Stimulated activated CD4-positive, alpha-beta T cell treated with anti-CD3 and anti-CD28 coated beads, Interleukin-15, amount 100 ng/mL, for 48 hours (primary cell): ENCODE measurements around the gene IRX6.

ENCODE experiments used
- DNase-seq, 2 donors: peaks; one replicate each; pipeline ENCODE4 v3.0.0-alpha.2; 2020; ENCODE audit warnings: low read depth in 2 of 2

Gene IRX6

DNA sequence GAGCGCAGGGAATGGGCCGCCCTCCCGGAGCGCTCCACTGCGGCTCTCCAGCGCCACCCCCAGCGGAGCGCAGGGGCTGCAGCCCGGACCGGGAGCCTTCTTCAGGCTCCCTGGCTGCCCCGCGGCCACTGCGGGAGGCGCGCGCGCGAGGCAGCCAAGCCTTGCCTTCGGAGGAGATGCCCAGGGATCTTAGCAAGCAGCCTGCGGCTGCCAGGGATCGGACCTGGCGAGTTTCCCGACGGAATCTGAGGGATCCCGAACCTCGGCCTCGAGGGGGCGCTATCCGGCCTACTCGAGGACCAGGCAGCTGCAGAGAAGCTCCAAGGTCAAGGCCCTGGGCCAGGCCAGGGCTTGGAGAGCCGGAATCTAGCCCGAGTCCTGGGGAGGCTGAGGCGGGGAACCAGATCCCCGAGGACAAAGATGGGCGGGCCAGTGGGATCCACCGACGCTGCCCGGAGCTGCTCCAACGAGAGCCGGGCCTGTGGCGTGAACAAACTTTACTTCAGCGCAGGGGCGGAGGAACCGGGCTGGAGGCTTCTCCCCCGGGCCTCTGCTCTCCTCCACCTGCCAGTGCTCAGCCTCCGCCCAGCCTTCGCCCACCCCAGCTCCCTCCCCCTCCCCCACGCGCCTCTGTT, at the start of gene IRX6:
TSS of gene IRX6 (plus strand) at position 567 of the 635 bp plus-strand sequence. CDS start 889 bp downstream, outside the sequence.
- DNase-seq: no peak

DNA sequence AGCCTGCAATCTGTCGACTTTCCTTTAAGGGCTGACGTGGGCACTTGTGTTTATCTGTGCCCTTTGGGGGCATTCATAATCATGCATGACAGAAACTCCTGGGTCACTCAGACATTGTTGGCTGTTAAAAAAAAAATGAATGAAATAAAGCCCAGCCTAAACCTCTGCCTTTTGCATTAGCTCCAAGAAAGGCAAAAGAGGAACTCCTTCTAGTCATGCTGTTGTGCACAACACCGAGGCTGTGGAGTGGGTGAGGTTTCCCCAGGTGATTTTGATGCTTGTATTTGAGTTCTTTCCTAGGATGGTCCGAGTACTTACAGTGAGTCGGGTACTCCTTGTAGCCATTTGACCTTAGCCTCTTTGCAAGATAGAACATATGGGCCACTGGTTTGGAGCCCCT, 49.6 kb upstream of the IRX6 start:
- DNase-seq: no peak

- no peak for DNase-seq
These were observed 48.8 kb upstream of the IRX6 start for GRCh38 chr16:55275167-55275566.

- DNase-seq: no peak
These were observed 48.1 kb upstream of the IRX6 start for GRCh38 chr16:55275869-55276268.

- no peak for DNase-seq
These were observed 46.5 kb upstream of the IRX6 start for GRCh38 chr16:55277536-55277935.

DNA sequence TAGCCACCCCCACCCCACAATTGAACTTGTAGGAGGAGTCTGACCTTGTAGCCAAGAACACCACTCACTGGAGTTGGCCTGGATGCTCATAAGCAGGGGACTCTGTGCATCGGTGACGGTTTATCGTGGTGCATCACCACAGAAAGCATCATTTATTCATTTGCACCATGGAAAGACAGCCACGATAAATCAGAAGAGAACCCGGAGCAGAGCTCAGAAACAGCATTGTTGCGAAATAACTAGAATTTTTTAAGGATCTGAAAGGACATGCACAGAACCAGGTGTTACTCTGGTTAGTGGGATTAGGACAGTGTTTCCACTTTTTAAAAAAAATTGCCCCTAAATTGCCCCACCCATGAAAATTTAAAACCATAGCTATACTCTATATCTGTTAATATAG, 44.4 kb upstream of the IRX6 start:
- no peak for DNase-seq

DNA sequence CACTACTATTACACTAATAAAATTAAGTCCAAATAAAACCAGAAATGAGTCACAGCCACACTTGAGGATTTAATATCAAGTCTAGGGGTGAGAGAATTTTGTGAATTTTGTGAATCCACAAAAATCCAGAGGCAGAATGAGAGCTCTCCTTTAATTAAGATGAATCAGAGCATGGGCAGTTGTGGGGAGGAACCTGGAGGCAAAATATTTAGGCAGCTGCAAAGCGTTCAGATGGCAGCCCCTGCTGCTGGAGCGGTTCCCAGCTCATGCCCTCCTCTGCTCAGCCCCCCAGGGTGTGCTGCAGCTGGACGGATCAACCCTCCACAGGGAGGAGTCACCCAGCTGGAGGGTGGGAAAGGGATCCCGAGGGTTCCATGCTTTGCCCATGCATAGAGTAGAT, 43.4 kb upstream of the IRX6 start:
- DNase-seq: no peak

DNA sequence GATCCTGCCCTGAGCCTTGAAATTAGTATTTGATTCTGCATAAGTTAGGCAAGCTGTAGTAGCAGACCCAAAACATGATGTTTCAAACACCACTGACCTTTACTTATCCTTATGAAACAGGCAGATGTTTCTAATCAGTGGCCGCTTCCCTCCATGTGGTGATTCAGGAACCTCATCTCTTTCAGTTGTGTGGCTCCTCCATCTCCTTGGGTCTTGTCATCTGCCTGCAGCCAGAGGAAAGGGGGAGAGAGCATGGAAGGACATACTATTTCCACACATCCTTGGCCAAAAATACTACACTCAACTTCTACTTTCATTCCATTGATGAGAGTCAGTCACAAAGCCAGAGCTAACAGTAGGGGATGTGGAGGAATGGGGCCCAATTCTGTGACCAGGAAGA, 41.6 kb upstream of the IRX6 start:
- DNase-seq: no peak

- DNase-seq: no peak
These were observed 39.9 kb upstream of the IRX6 start for GRCh38 chr16:55283812-55284717.

- DNase-seq: no peak
These were observed 39.3 kb upstream of the IRX6 start for GRCh38 chr16:55284718-55285099.

GRCh38 chr16:55285586-55285985, 38.4 kb upstream of the IRX6 start:
- DNase-seq: no peak

- DNase-seq: no peak
These were observed 34.6 kb upstream of the IRX6 start for GRCh38 chr16:55289353-55289752.

DNA sequence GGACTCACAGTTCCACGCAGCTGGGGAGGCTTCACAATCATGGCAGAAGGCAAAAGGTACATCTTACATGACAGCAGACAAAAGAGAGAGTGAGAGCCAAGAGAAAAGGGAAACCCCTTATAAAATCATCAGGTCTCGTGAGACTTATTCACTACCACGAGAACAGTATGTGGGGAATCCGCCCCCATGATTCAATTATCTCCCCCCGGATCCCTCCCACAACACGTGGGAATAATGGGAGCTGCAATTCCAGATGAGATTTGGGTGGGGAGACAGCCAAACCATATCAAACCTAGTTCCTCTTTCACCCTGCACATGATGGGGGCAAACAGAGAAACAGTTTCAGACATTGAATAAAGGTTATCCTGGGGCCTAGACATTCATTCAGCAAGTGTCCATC, 32.2 kb upstream of the IRX6 start:
- no peak for DNase-seq

DNA sequence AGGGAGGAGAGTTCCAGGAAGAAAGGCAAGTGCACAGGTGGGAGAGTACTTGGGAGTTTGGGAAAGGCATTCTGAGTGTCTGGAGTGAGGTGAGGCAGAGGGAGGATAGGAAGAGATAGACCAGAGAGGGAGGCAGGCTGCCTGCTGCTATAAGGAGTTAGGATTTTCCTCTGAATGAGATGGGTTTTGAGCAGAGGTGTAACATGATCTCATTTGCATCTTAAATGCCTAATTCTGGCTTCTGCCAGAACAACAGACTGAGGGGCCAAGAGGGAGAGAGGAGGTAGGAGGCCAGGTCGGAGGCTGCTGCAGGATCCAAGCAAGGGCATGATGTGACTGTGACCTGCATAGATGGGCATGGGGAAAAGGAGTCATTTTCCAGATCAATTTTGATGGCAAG, 31.5 kb upstream of the IRX6 start:
- no peak for DNase-seq

- DNase-seq: no peak
These were observed 29.9 kb upstream of the IRX6 start for GRCh38 chr16:55294129-55294528.

- no peak for DNase-seq
These were observed 29.1 kb upstream of the IRX6 start for GRCh38 chr16:55294931-55295342.

DNA sequence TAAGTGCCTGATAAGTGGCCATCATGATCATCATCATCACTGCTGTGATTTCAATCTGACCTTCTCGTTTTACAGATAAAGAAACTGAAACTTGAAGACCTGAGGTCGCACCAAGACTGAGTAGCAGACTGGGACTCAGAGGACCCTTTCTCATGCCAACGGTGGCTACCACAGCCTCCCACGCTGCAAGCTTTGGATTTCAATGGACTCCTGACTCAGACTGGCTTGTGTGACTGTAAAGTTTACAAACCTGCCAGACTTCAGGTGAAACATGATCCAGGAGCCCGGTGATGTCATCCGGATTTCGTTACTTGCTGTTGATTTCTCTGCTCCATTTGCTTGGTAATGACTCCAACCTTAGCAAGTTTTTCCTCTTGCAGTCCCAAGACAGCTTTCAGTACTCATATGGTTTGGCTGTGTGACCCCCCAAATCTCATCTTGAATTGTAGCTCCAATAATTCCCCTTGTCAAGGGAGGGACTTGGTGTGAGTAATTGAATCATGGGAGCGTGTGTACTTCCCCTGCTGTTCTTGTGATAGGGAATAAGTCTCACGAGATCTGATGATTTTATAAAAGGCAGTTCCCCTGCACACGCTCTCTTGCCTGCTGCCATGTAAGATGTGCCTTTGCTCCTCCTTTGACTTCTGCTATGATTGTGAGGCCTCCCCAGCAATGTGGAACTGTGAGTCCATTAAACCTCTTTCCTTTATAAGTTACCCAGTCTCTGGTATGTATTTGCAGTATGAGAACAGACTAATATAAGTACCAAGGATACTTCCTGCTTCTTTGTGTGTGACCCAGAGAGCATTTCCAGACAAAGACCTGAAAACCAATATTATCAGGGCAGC, 26.7 kb upstream of the IRX6 start:
- no peak for DNase-seq

DNA sequence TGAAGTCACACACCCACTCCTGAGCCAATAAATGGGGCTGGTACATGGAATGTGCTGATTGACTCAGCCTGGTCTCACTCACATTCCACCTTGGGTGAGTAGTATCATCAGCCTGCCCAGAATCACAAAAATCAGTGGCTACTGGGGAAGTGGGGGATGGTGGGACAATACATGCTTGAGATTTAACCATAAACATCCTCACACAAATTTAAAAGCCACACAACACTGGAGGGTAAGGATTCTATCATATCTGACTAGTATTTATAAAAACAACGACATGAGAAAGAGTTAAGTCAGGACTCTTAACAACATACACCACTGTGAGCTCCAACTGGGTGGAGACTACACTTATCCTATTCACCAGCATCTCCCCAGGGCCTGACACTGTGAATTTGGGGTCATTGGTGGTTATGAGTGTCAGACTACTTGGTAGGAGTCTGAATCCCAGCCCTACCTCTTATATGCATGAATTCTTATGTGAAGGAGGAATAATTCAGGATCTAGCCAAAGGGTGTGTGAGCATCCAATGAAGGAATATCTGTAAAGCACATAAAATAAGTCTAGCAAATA, 26.0 kb upstream of the IRX6 start:
- DNase-seq: no peak

DNA sequence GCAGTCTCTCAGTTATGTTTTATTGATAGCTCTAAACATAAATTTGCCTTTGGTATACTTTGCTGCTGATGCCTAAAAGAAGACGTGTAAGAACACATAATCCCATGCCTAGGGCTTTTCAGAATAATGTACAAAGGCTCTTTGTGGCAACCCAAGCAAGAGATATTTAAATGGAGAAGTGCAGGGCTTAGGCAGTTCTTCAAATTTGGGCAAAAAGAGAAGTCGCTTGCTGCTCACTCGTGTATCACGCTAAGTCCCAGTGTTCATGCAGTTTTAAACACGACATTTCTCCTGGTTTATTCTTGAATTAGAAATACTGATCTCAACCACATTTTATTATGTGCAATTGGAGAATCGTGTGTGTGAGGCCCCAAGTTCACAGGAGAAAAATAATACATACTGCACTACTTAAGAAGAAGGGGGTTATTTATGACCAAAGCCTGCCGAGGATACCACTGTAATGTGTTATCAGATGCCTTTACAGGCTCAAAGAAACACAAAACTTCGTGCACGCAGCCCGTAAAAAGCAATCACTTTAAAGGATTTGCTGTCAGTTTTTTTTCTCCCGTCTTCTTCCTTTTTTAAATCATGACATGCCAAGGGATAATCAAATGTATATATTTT, 22.5 kb upstream of the IRX6 start:
- DNase-seq: no peak

DNA sequence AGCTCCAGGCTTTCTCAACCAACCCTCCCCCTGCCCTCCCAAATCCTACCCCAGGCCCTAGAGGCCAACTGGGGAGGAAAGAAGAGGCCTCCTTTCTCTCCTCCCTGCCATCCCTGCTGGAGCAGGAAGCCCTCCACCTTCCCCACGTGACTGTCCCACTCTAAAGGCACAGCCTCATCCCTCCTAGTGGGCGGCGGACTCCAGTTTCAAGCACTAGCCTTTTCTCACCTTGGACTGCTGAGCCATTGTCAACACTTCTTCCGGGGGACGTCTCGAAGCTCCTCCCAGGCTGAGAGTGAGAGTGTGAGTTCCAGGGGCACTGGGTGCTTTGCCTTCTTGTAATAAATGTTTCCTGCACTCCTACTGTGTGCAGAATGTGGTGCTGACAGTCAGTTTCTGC, 21.4 kb upstream of the IRX6 start:
- no peak for DNase-seq

DNA sequence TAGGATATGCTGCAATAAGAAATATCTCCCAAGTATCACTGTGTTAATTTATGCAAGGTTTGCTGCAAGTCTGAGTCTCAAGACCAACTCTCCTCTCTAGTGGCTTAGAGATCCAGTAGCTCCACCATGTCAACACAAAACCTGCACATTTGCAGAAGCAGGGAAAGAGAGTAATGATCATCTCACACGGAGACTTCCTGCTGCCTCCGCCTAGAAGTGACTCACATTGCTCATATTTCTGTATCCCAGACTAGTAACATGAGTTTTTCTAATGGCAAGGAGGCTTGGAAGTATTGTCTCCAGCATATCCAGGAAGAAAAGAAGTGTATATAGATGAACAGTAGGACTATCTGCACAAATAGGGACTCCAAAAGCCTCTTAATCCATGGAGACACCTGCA, 15.0 kb upstream of the IRX6 start:
- no peak for DNase-seq

DNA sequence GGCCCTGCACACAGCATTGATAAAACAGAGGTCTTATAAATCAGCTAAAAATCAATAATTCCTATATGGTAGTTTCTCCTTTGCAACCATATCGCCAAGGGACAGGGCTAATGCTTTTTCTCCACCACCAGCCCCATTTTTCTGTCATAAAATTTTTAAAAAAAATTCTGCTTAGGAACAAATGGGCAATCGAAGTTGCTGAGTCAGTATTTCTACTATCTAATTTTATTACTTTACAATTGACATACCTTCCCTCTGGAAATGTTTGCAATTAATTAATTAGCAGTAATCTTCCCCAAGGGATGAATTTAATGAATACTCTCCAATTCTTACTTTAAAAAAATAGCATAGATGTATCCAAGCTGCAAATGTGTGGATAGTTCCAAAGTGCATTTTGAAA, 1.7 kb upstream of the IRX6 start:
- DNase-seq: no peak
